Liver (tissue), 9 donors: Measurements from ENCODE around the gene BATF. TPM values are rescaled to one million over a fixed set of nuclear protein-coding genes. Genes with fewer than 3 reads are reported as not detected.

Experiments used
- DNase-seq: peaks from one replicate; pipeline ENCODE4 v3.0.0-alpha.2; 2017; ENCODE audit warnings: low spot score
- H3K27ac ChIP-seq, 2 donors: one replicate each; pipeline ENCODE4 v1.7.0; 2013; ENCODE audit warnings: inconsistent platforms in 2 of 2, low read length in 2 of 2, control low read depth in 1 of 2, low read depth in 1 of 2, mild to moderate bottlenecking in 1 of 2
- H3K27me3 ChIP-seq, 4 donors: one replicate each; pipeline versions ENCODE4 v1.6.1 to v1.7.0; 2013; ENCODE audit warnings: low read length in 3 of 4, inconsistent platforms in 1 of 4, mild to moderate bottlenecking in 1 of 4, moderate library complexity in 1 of 4; ENCODE audit not compliant: control insufficient read depth in 4 of 4, insufficient read depth in 4 of 4
- H3K36me3 ChIP-seq, 4 donors: one replicate each; pipeline versions ENCODE4 v1.6.1 to v1.7.0; 2013; ENCODE audit warnings: low read length in 3 of 4, mild to moderate bottlenecking in 3 of 4, low read depth in 1 of 4, moderate library complexity in 1 of 4; ENCODE audit not compliant: control insufficient read depth in 4 of 4, insufficient read depth in 3 of 4
- H3K4me1 ChIP-seq, 4 donors: one replicate each; pipeline versions ENCODE4 v1.6.1 to v1.7.0; 2013; ENCODE audit warnings: low read length in 3 of 4, mild to moderate bottlenecking in 3 of 4, moderate library complexity in 1 of 4; ENCODE audit not compliant: control insufficient read depth in 4 of 4, insufficient read depth in 4 of 4
- H3K4me3 ChIP-seq, 3 donors: one replicate each; pipeline versions ENCODE4 v1.6.1 to v1.7.0; 2013; ENCODE audit warnings: low read length in 3 of 3, control low read depth in 1 of 3, low read depth in 1 of 3, mild to moderate bottlenecking in 1 of 3
- H3K9ac ChIP-seq, 2 donors: one replicate each; pipeline ENCODE4 v1.7.0; 2013; ENCODE audit warnings: low read length in 2 of 2, mild to moderate bottlenecking in 2 of 2, moderate library complexity in 2 of 2, control low read depth in 1 of 2, low read depth in 1 of 2
- H3K9me3 ChIP-seq, 4 donors: one replicate each; pipeline versions ENCODE4 v1.6.1 to v1.7.0; 2013; ENCODE audit warnings: low read length in 3 of 4; ENCODE audit not compliant: control insufficient read depth in 4 of 4
- ATF3 ChIP-seq: IDR thresholded peaks from 2 replicates; pipeline ENCODE4 v1.6.1; 2016; ENCODE audit warnings: antibody characterized with exemption
- CTCF ChIP-seq: fragments of 150-350 bp; IDR thresholded peaks from 2 replicates; pipeline ENCODE4 v1.5.1; 2017; ENCODE audit warnings: improper control_type of control experiment, low read depth, low read length; ENCODE audit not compliant: missing input control
- EGR1 ChIP-seq, 2 donors: IDR thresholded peaks; 2 replicates each; pipeline ENCODE4 v1.6.1; 2016 to 2018; ENCODE audit warnings: antibody characterized with exemption in 2 of 2, low read depth in 2 of 2
- FOXA1 ChIP-seq: IDR thresholded peaks from 2 replicates; pipeline ENCODE4 v1.6.1; 2016; ENCODE audit warnings: antibody characterized with exemption
- FOXA2 ChIP-seq: IDR thresholded peaks from 2 replicates; pipeline ENCODE4 v1.6.1; 2016; ENCODE audit warnings: antibody characterized with exemption
- GABPA ChIP-seq, 2 donors: IDR thresholded peaks in 1 of 2; conservative IDR thresholded peaks in 1 of 2; 2 replicates each; pipeline ENCODE4 v1.6.1; 2016; ENCODE audit warnings: antibody characterized with exemption in 2 of 2, mild to moderate bottlenecking in 1 of 2, moderate library complexity in 1 of 2
- JUND ChIP-seq, 2 donors: IDR thresholded peaks; 2 replicates each; pipeline ENCODE4 v1.6.1; 2016; ENCODE audit warnings: antibody characterized with exemption in 2 of 2
- MAX ChIP-seq: IDR thresholded peaks from 2 replicates; pipeline ENCODE4 v1.6.1; 2016; ENCODE audit warnings: antibody characterized with exemption
- NR2F2 ChIP-seq: IDR thresholded peaks from 2 replicates; pipeline ENCODE4 v1.6.1; 2016; ENCODE audit warnings: antibody characterized with exemption
- RAD21 ChIP-seq, 2 donors: IDR thresholded peaks; 2 replicates each; pipeline ENCODE4 v1.6.1; 2016; ENCODE audit warnings: antibody characterized with exemption in 2 of 2, mild to moderate bottlenecking in 2 of 2
- REST ChIP-seq: IDR thresholded peaks from 2 replicates; pipeline ENCODE4 v1.6.1; 2016; ENCODE audit warnings: antibody characterized with exemption, mild to moderate bottlenecking
- RXRA ChIP-seq, 2 donors: IDR thresholded peaks; 2 replicates each; pipeline ENCODE4 v1.6.1; 2017 to 2018; ENCODE audit warnings: antibody characterized with exemption in 2 of 2, mild to moderate bottlenecking in 1 of 2
- SP1 ChIP-seq: IDR thresholded peaks from 2 replicates; pipeline ENCODE4 v1.6.1; 2018; ENCODE audit warnings: antibody characterized with exemption, mild to moderate bottlenecking
- TAF1 ChIP-seq: conservative IDR thresholded peaks from 2 replicates; pipeline ENCODE4 v1.6.1; 2016; ENCODE audit warnings: antibody characterized with exemption, mild to moderate bottlenecking
- YY1 ChIP-seq: IDR thresholded peaks from 2 replicates; pipeline ENCODE4 v1.6.1; 2016; ENCODE audit warnings: antibody characterized with exemption, mild to moderate bottlenecking
- ZBTB33 ChIP-seq: IDR thresholded peaks from 2 replicates; pipeline ENCODE4 v1.6.1; 2016; ENCODE audit warnings: antibody characterized with exemption
- WGBS: extraction: QIAGEN DNeasy Blood & Tissue Kit; methylation state at CpG from one replicate; pipeline ENCODE4 v1.1.7; 2013; 5-methylcytosine and 5-hydroxymethylcytosine counted together
- polyA plus RNA-seq, 2 donors: library from polyadenylated mRNA; stranded (reverse) in 1 of 2; unstranded in 1 of 2; fragments of 200-250 nt in 1 of 2; fragments of >200 nt in 1 of 2; fragmentation: Nextera tagmentation in 1 of 2; extraction: Ambion mirVana in 1 of 2; gene quantifications; one replicate each; pipeline versions ENCODE4 v1.2.1 to v1.2.3, GENCODE V29; 2013 to 2015
- total RNA-seq, 2 donors: library from RNA; depleted of rRNA; stranded (reverse); fragments of >200 nt; gene quantifications; one replicate each; pipeline ENCODE4 v1.2.3, GENCODE V29; 2014
- donor health status: healthy.
- donor health status: healthy.
- donor health status: healthy.
- donor health status: healthy.
- donor health status: healthy.

BATF gene
- total and polyA plus RNA-seq, 4 donors, result 0.77 to 2.1 (median 1.0) TPM

- no peak overlapping the region for H3K27ac ChIP-seq
Observed at GRCh38 chr14:75547552-75548250, 25.4 kb downstream of the BATF start.

More at GRCh38 chr14:75547552-75548250, 25.4 kb downstream of the BATF start:
- 91% methylated on average over 11 of the region's 11 CpGs for WGBS
- Histone ChIP-seq H3K27me3 (no peaks in the 10 kb centered on the region), H3K4me1 (peaks cover 0 to 4% (median 0%) of the 10 kb centered on the region in 4 donors), H3K9me3 (no peaks in the 10 kb centered on the region), H3K36me3 (no peaks in the 10 kb centered on the region), H3K4me3 (no peak overlapping the region), H3K9ac (no peak overlapping the region)
- TF ChIP-seq YY1 (no peak), MAX (no peak), CTCF (no peak), FOXA2 (no peak), ATF3 (no peak), NR2F2 (no peak), REST (no peak), JUND (IDR thresholded peaks at IDR 0.05) (no peak), FOXA1 (no peak), ZBTB33 (no peak), RAD21 (IDR thresholded peaks at IDR 0.05) (no peak), SP1 (no peak), EGR1 (IDR thresholded peaks at IDR 0.05; ENCODE audit: low read depth in 2 of 2) (no peak), RXRA (IDR thresholded peaks at IDR 0.05) (no peak), TAF1 (no peak), GABPA (IDR thresholded peaks at IDR 0.05 in 1 of 2, conservative IDR thresholded peaks at IDR 0.05 in 1 of 2) (no peak)
- DNase-seq, result no peak
